KBM-7 (cell line): ENCODE data around the gene SAMM50.
"Not testable (repeated sequence)": the region's sequence is repeated elsewhere in the genome, so short reads cannot be mapped to it uniquely, and the experiment has no call there.

ENCODE experiments used
- DNase-seq: peaks from one replicate; pipeline ENCODE4 v3.0.0-alpha.2; 2015
- in situ Hi-C: fragments of 300-500 bp; cut with MboI; formaldehyde crosslinking; loops from 2 replicates; pipeline ENCODE4 v1.14.3; 2020; ENCODE audit warnings: low sequenced_read_pairs, low pct_unique_long_range_greater_than_20kb, mixed read lengths

Gene SAMM50

GRCh38 chr22:43995798-43996169 is 40.5 kb downstream of the SAMM50 start:
- in situ Hi-C loops: no loop called here

DNA sequence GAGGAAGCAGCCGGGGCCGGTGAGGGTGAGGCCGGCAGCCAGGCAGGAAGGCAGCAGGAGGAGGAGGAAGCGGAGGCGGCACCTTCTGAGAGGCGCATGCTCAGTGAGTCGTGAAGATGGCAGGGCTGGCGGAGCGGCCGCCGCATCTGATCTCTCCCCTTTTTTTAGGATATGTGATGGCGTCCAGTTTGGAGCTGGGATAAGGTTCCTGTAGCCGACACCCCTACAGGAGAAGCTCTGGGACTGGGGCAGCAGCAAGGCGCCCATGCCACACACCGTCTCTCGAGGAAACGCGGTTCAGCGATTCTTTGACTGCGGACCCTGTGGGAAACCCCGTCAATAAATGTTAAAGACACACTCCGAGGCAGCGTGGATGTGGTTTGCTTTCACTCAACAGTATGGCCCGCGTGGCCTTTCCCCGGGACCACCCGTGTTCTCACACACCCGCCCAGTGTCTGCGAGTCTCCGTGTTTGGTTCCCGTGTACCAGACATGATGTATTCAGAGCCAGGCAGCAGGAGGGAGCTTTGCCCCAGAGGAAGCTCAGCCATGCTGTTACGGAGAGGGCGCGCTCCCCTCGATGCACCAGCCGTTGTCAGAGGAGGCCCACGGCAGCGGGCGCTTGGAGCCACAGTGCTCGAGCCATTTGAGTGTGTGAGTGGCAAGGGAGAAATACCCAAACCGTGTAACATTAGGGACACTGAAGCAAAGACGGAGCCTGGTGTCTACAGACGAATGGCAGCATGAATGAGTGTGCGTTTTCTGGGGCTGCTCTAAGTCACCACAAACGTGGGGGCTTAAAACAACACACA is 41.1 kb downstream of the SAMM50 start:
- in situ Hi-C loops: no loop called here
- peak; percentile 85 for DNase-seq

More at GRCh38 chr22:43995798-43996169, 40.5 kb downstream of the SAMM50 start:
- no peak for DNase-seq

- in situ Hi-C loops: no loop called here
- no peak for DNase-seq
Measured at GRCh38 chr22:43996981-43997265, 41.7 kb downstream of the SAMM50 start.

DNA sequence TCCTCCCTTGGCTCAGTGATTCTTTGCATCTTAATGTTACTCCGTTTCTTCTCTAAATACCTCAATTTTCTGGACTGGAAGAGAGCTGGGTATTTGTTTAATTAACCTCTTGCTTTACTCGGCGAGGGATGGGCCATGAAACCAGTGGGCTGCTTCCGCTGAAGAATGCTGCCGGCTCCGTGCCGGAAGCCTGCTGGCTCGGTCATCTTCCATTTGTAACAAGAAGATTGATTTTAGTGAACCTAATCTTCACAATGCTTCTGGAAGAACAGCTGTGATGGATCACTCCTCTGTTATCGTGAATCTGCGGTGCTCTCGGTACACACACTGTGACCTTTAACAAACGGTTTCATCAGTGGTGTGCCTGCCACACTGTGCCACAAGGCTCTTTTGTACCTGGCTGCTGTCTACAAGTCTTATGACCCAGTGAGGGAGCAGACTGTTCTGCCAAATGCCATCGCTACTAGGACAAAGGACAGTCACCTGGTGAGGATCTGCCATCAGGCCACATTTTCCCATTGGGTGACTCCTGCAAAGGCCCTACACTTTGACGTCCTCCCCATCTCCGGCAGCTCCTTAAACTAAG is 43.5 kb downstream of the SAMM50 start:
- no peak for DNase-seq
- in situ Hi-C loops: no loop called here

DNA sequence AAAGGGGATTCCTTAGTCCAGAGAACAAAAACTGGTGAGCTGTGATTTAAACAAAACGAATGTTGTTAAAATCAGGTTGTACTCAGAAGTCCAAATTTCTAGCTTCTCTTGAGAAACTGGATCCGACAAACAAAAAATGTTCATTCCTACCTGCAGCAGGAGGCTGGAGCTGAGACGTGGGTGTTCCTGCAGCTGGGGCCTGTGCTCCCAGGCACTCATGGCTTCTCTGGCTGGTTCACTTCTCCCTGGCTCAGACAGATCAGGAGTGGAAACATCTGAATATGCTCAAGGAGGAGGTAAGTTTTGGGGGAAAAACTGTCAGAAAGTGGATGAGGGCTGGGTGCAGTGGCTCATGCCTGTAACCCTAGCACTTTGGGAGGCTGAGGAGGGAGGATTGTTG is 44.1 kb downstream of the SAMM50 start:
- in situ Hi-C loops: no loop called here

GRCh38 chr22:44000123-44000522 is 44.9 kb downstream of the SAMM50 start:
- DNase-seq: no peak
- in situ Hi-C loops: no loop called here

More for the DNA sequence above, 44.1 kb downstream of the SAMM50 start:
- no peak for DNase-seq

- in situ Hi-C loops: no loop called here
- DNase-seq: no peak
Measured at GRCh38 chr22:44001521-44001920, 46.3 kb downstream of the SAMM50 start.

DNA sequence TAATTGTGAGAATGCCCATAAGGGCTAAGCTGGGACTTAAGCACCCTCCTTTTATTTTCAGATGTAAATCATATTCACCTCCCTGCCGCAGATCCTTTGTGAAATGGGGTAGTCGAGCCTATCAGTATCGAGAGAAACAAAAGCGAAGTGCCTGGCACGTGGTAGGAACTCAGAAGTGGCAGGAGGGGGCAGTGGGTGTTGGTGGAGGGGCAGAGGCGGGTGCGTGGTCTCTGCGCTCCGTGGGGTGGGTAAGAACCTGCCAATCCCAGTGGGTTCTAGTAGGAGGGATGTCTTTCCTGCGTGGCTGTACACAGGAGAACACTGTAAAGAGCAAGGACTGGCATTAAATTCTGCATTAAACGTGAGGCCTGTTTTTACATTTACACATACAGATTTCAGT is 47.1 kb downstream of the SAMM50 start:
- DNase-seq: no peak
- in situ Hi-C loops: no loop called here

DNA sequence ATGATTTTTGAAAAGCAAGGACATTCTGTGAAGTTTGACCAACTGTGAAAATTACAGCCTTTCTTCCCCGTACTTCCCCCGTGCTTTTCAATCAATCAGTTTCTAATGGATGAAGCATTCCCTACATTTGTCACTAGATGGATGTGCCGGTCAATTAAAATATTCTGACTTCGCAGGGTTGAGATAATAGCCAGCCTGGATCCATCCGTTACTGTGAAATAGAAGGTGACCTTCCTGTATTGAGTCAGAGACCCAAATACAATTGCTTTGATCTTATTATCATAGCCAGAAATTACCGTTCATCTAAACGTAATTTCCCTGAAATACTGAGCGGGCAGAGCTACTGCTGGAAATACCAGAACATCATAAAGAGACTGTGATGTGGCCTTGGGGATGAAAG is 47.8 kb downstream of the SAMM50 start:
- in situ Hi-C loops: no loop called here
- no peak for DNase-seq

DNA sequence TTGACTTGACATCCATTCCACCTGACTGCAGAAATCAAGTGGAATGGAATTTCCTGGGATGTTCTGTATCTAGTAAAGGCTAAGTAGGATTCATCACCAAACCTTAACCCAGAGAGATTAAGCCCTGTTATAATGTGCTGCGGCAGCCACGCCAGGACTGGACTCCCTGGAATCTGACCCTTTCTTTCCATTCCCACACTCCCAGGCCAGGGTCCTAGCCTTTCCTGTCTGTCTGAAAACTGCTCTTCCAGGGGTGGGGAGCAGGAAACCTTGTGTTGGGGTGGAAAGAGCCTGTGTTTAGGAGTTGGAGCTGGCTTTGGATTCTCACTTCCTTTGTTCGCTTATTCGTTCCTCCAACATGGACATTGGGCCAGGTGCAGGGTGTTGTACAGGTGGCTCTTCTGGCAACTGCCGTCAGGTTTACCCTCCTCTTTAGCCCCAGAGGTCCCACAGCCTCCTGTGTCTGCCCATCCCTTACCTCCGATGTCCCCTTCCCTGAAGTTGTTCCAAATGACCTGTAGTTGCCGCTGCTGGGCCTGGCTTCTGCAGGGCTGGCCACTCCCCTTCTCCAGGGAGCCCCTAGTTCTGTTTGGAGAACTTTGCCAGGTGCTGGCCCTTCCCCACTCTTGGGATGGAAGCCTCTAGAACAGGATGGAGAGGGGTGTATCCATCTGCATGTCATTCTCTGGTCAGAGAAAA is 48.3 kb downstream of the SAMM50 start:
- in situ Hi-C loops: no loop called here
- DNase-seq: no peak

GRCh38 chr22:44004104-44004460 is 48.8 kb downstream of the SAMM50 start:
- in situ Hi-C loops: no loop called here
- no peak for DNase-seq

- in situ Hi-C loops: no loop called here
- peak; percentile 89 for DNase-seq
Measured at GRCh38 chr22:44005524-44005923, 50.3 kb downstream of the SAMM50 start.

- in situ Hi-C loops: no loop called here
- DNase-seq: no peak
Measured at GRCh38 chr22:44012162-44012561, 56.9 kb downstream of the SAMM50 start.

GRCh38 chr22:44012591-44012990 is 57.3 kb downstream of the SAMM50 start:
- no peak for DNase-seq
- in situ Hi-C loops: no loop called here

DNA sequence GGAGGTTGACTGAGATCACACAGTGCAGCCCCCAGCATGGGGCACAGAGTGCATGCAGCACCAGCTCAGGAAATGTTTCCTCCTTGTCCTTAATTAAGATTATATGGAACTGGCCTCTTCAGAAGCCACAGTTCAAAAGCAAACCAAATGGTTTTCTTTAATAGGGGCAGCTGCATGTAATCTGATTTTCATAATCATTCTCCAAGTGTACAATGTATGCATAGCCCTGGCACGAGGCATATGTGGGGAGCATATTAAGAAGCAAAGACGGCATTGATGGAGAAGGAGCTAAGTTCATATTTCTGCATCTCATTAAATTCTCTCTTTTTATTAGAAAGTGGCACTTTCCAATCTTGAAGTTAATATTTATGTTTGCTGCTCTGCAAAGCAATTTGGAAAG is 59.0 kb downstream of the SAMM50 start:
- no peak for DNase-seq
- in situ Hi-C loops: no loop called here

DNA sequence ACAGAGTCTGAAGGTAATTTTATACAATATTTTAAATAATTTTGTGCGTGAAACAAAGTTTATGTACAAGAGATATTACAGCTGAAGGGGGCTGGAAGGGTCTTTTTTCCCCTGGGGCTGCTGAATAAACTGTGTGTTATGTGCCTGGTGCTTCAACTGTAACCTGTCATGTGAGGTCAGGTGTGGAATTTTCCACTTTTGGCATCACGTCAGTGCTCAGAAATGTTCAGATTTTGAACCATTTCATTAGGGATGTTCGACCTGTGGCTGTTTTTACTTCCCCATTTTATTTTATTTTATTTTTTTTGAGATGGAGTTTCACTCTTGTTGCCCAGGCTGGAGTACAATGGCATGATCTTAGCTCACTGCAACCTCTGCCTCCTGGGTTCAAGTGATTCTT is 61.3 kb downstream of the SAMM50 start:
- DNase-seq, in situ Hi-C loops: not testable (repeated sequence)

GRCh38 chr22:44018594-44018993 is 63.4 kb downstream of the SAMM50 start:
- in situ Hi-C loops: no loop called here

GRCh38 chr22:44019416-44019815 is 64.2 kb downstream of the SAMM50 start:
- DNase-seq: no peak
- in situ Hi-C loops: no loop called here

More at GRCh38 chr22:44018594-44018993, 63.4 kb downstream of the SAMM50 start:
- DNase-seq: no peak

GRCh38 chr22:44019846-44020245 is 64.6 kb downstream of the SAMM50 start:
- DNase-seq: no peak
- in situ Hi-C loops: no loop called here

DNA sequence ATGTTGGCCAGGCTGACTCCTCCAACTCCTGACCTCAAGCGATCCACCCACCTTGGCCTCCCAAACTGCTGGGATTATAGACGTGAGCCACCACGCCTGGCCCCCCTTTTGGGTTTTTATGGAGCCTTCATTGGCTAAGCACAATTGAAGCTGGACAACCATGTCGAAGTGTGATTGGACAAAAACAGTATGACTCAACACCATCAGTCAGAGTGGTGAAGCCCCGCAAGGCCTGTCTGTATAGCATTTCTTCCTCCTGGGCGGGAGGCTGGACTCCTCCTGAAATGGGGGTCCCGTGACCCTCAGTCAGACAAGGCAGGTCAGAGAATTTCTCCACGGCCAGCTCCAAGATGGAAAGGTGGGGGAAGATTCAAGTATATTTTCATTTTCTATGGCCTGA is 65.7 kb downstream of the SAMM50 start:
- in situ Hi-C loops: no loop called here
- no peak for DNase-seq
